H1 (cell line): ENCODE data around the gene KANSL1. TPM values are rescaled to one million over a fixed set of nuclear protein-coding genes. Genes with fewer than 3 reads are reported as not detected.

Experiments used
- CTCF ChIA-PET: fragments of 300-600 bp; sonication (Branson Sonifier 250); formaldehyde crosslinking; loops from one replicate; lab custom pipeline; 2021; ENCODE audit not compliant: partially characterized antibody; lab: Charles Lee
- POLR2A ChIA-PET: fragments of 300-600 bp; sonication (Branson Sonifier 250); formaldehyde crosslinking; loops from one replicate; lab custom pipeline; 2021; ENCODE audit warnings: inconsistent platforms; ENCODE audit not compliant: partially characterized antibody; lab: Charles Lee
- DNase-seq, 2 experiments: peaks; one replicate each; pipeline versions ENCODE4 v3.0.0 to v3.0.0-alpha.2; 2010 to 2022; ENCODE audit warnings: low spot score in 2 of 2, low read depth in 1 of 2, mixed read lengths in 1 of 2
- FAIRE-seq: peaks from 2 replicates; lab custom pipeline; 2011; peaks lifted over from hg19 to GRCh38; lab: Jason Lieb, UNC
- H2AFZ ChIP-seq: 2 replicates; pipeline ENCODE4 v1.8.1; 2012; ENCODE audit warnings: low read length, inconsistent platforms
- H2AK5ac ChIP-seq: 2 replicates; pipeline ENCODE4 v1.6.1; 2013; ENCODE audit warnings: low read depth, low read length
- H2BK120ac ChIP-seq: replicated peaks from 2 replicates; pipeline ENCODE3; 2013; ENCODE audit warnings: low read depth, low read length, inconsistent platforms
- H2BK12ac ChIP-seq: 2 replicates; pipeline ENCODE4 v1.6.1; 2013; ENCODE audit warnings: low read depth, low read length
- H2BK15ac ChIP-seq: 2 replicates; pipeline ENCODE4 v1.6.1; 2013; ENCODE audit warnings: low read length
- H2BK20ac ChIP-seq: 2 replicates; pipeline ENCODE4 v1.6.1; 2013; ENCODE audit warnings: low read length
- H2BK5ac ChIP-seq: 2 replicates; pipeline ENCODE4 v1.6.1; 2013; ENCODE audit warnings: low read depth, low read length
- H3K14ac ChIP-seq: 2 replicates; pipeline ENCODE4 v1.6.1; 2013; ENCODE audit warnings: inconsistent platforms; ENCODE audit not compliant: insufficient read length
- H3K18ac ChIP-seq: 2 replicates; pipeline ENCODE4 v1.6.1; 2013; ENCODE audit warnings: low read length; ENCODE audit errors: extremely low read depth
- H3K23ac ChIP-seq: 2 replicates; pipeline ENCODE4 v1.6.1; 2013; ENCODE audit warnings: inconsistent platforms; ENCODE audit not compliant: insufficient read length
- H3K23me2 ChIP-seq: 2 replicates; pipeline ENCODE4 v1.6.1; 2013; ENCODE audit warnings: low read depth, low read length
- H3K27ac ChIP-seq: 2 replicates; pipeline ENCODE4 v1.6.1; 2011; ENCODE audit warnings: low read depth, low read length, inconsistent platforms
- H3K27me3 ChIP-seq, 4 experiments: replicated peaks in 1 of 4; 1 replicate in 1 of 4; 2 replicates in 3 of 4; pipeline versions ENCODE4 v1.6.1 to v1.8.1; 2011 to 2013; ENCODE audit warnings: low read length in 3 of 4, mild to moderate bottlenecking in 3 of 4, inconsistent platforms in 2 of 4, mixed read lengths in 2 of 4, moderate library complexity in 1 of 4; ENCODE audit not compliant: control insufficient read depth in 3 of 4, insufficient read depth in 3 of 4; ENCODE audit errors: extremely low read depth in 1 of 4
- H3K36me3 ChIP-seq, 4 experiments: 2 replicates each; pipeline versions ENCODE4 v1.6.1 to v1.8.1; 2011 to 2013; ENCODE audit warnings: mild to moderate bottlenecking in 4 of 4, low read length in 3 of 4, moderate library complexity in 2 of 4, control low read depth in 1 of 4, inconsistent platforms in 1 of 4; ENCODE audit not compliant: insufficient read depth in 4 of 4, control insufficient read depth in 2 of 4
- H3K4ac ChIP-seq: replicated peaks from 2 replicates; pipeline ENCODE3; 2013; ENCODE audit warnings: low read length, low read depth, mixed read lengths, inconsistent platforms; ENCODE audit not compliant: insufficient read length
- H3K4me1 ChIP-seq, 4 experiments: replicated peaks in 1 of 4; 1 replicate in 1 of 4; 2 replicates in 3 of 4; pipeline versions ENCODE4 v1.6.1 to v1.8.1; 2011 to 2013; ENCODE audit warnings: low read length in 3 of 4, inconsistent platforms in 2 of 4, mixed read lengths in 1 of 4; ENCODE audit not compliant: insufficient read depth in 4 of 4, control insufficient read depth in 3 of 4
- H3K4me2 ChIP-seq, 2 experiments: 2 replicates each; pipeline versions ENCODE4 v1.6.1 to v1.8.1; 2011 to 2013; ENCODE audit warnings: low read depth in 2 of 2, low read length in 2 of 2, control low read depth in 1 of 2, inconsistent platforms in 1 of 2, mild to moderate bottlenecking in 1 of 2; ENCODE audit not compliant: insufficient read depth in 1 of 2
- H3K4me3 ChIP-seq, 4 experiments: fragments of 200-600, 300-600 bp in 1 of 4; sonication (generic), shearing (Covaris generic), sonication (Bioruptor Twin) in 1 of 4; 2 replicates each; pipeline versions ENCODE4 v1.5.1 to v1.8.1; 2011 to 2016; ENCODE audit warnings: low read length in 4 of 4, low read depth in 3 of 4, control low read depth in 2 of 4, inconsistent platforms in 2 of 4, mild to moderate bottlenecking in 2 of 4, mixed read lengths in 1 of 4, moderate library complexity in 1 of 4; ENCODE audit not compliant: insufficient read depth in 2 of 4; ENCODE audit errors: extremely low read depth in 1 of 4
- H3K56ac ChIP-seq: replicated peaks from 2 replicates; pipeline ENCODE3; 2013; ENCODE audit warnings: low read depth, mild to moderate bottlenecking, mixed read lengths, low read length, inconsistent platforms; ENCODE audit not compliant: insufficient read length
- H3K79me1 ChIP-seq: 2 replicates; pipeline ENCODE4 v1.6.1; 2013; ENCODE audit warnings: low read depth, low read length, control low read depth
- H3K79me2 ChIP-seq, 2 experiments: 2 replicates each; pipeline versions ENCODE4 v1.6.1 to v1.8.1; 2012 to 2013; ENCODE audit warnings: low read length in 2 of 2, mild to moderate bottlenecking in 2 of 2, inconsistent platforms in 1 of 2; ENCODE audit not compliant: insufficient read depth in 2 of 2, control insufficient read depth in 1 of 2
- H3K9ac ChIP-seq, 4 experiments: replicated peaks in 1 of 4; 1 replicate in 1 of 4; 2 replicates in 3 of 4; pipeline versions ENCODE4 v1.6.1 to v1.8.1; 2011 to 2013; ENCODE audit warnings: low read depth in 3 of 4, low read length in 3 of 4, control low read depth in 2 of 4, mild to moderate bottlenecking in 2 of 4, moderate library complexity in 2 of 4, inconsistent platforms in 1 of 4; ENCODE audit errors: extremely low read depth in 1 of 4
- H3K9me3 ChIP-seq, 2 experiments: 2 replicates each; pipeline versions ENCODE4 v1.6.1 to v1.8.1; 2012 to 2013; ENCODE audit warnings: mild to moderate bottlenecking in 2 of 2, moderate library complexity in 2 of 2, control low read depth in 1 of 2, inconsistent platforms in 1 of 2, low read depth in 1 of 2, low read length in 1 of 2, mixed read lengths in 1 of 2; ENCODE audit not compliant: insufficient read depth in 2 of 2
- H4K20me1 ChIP-seq, 2 experiments: replicated peaks in 1 of 2; 2 replicates each; pipeline versions ENCODE3 to v1.8.1; 2011 to 2013; ENCODE audit warnings: inconsistent platforms in 2 of 2, low read length in 2 of 2, mild to moderate bottlenecking in 1 of 2; ENCODE audit not compliant: insufficient read depth in 2 of 2, control insufficient read depth in 1 of 2
- H4K5ac ChIP-seq: 2 replicates; pipeline ENCODE4 v1.6.1; 2013; ENCODE audit warnings: low read length, low read depth, mixed read lengths, inconsistent platforms; ENCODE audit not compliant: insufficient read length
- H4K8ac ChIP-seq: 2 replicates; pipeline ENCODE4 v1.8.0; 2013; ENCODE audit warnings: mild to moderate bottlenecking, moderate library complexity, low read length, inconsistent platforms; ENCODE audit not compliant: insufficient read depth; ENCODE audit errors: extremely low read depth
- H4K91ac ChIP-seq: replicated peaks from 2 replicates; pipeline ENCODE3; 2013; ENCODE audit warnings: low read length, mixed read lengths, inconsistent platforms; ENCODE audit not compliant: insufficient read length
- BCL11A ChIP-seq, 2 experiments: IDR thresholded peaks; one replicate each; pipeline ENCODE4 v1.6.1; 2011; ENCODE audit warnings: low read depth in 2 of 2, low read length in 2 of 2, mild to moderate bottlenecking in 2 of 2
- BRCA1 ChIP-seq: IDR thresholded peaks from 2 replicates; pipeline ENCODE4 v1.6.1; 2012; ENCODE audit warnings: low read depth, low read length, improper control_type of control experiment
- CBX8 ChIP-seq: fragments of 300-800, 300-1000 bp; sonication (generic); IDR thresholded peaks from 2 replicates; pipeline ENCODE4 v1.7.1; 2016; ENCODE audit warnings: low read depth, low read length, borderline replicate concordance
- CEBPB ChIP-seq: IDR thresholded peaks from 2 replicates; pipeline ENCODE4 v1.6.1; 2012; ENCODE audit warnings: low read depth, low read length
- CREB1 ChIP-seq: IDR thresholded peaks from 2 replicates; pipeline ENCODE4 v1.6.1; 2012; ENCODE audit warnings: inconsistent platforms
- FOSL1 ChIP-seq: IDR thresholded peaks from 2 replicates; pipeline ENCODE4 v1.6.1; 2011; ENCODE audit warnings: mild to moderate bottlenecking, low read depth, low read length, moderate library complexity; ENCODE audit not compliant: insufficient read depth
- JUN ChIP-seq: IDR thresholded peaks from 2 replicates; pipeline ENCODE4 v1.6.1; 2011; ENCODE audit warnings: low read depth, mild to moderate bottlenecking, improper control_type of control experiment, low read length
- NRF1 ChIP-seq: IDR thresholded peaks from 2 replicates; pipeline ENCODE4 v1.6.1; 2011; ENCODE audit warnings: mild to moderate bottlenecking, low read depth, low read length, improper control_type of control experiment
- RXRA ChIP-seq: IDR thresholded peaks from 2 replicates; pipeline ENCODE4 v1.6.1; 2011; ENCODE audit warnings: low read depth, mild to moderate bottlenecking, low read length, moderate library complexity; ENCODE audit not compliant: insufficient read depth
- SAP30 ChIP-seq: fragments of 300-600 bp; sonication (generic); IDR thresholded peaks from 2 replicates; pipeline ENCODE4 v1.7.1; 2012; ENCODE audit warnings: low read length, moderate library complexity, mild to moderate bottlenecking, inconsistent platforms; ENCODE audit not compliant: insufficient read depth, insufficient replicate concordance
- SP1 ChIP-seq: IDR thresholded peaks from 2 replicates; pipeline ENCODE4 v1.6.1; 2011; ENCODE audit warnings: low read depth, low read length
- SP4 ChIP-seq: IDR thresholded peaks from 2 replicates; pipeline ENCODE4 v1.6.1; 2012; ENCODE audit warnings: low read length, inconsistent platforms
- TBP ChIP-seq: IDR thresholded peaks from 2 replicates; pipeline ENCODE4 v1.6.1; 2011; ENCODE audit warnings: low read depth, low read length, improper control_type of control experiment
- TCF12 ChIP-seq: IDR thresholded peaks from 2 replicates; pipeline ENCODE4 v1.6.1; 2011; ENCODE audit warnings: low read depth, mild to moderate bottlenecking, low read length
- whole genome bisulfite sequencing, 2 experiments: shearing (Covaris generic) in 1 of 2; methylation state at CpG; one replicate each; pipeline versions ENCODE4 v1.1.6 to v1.1.7; 2013 to 2015; ENCODE audit warnings: low lambda C conversion rate in 2 of 2, mixed read lengths in 2 of 2, inconsistent platforms in 1 of 2, low coverage in 1 of 2, missing lambda C conversion rate in 1 of 2; ENCODE audit not compliant: insufficient replicate concordance in 2 of 2, insufficient coverage in 1 of 2, insufficient read length in 1 of 2; ENCODE audit errors: extremely low coverage in 1 of 2, missing lambda C conversion rate in 1 of 2; 5-methylcytosine and 5-hydroxymethylcytosine counted together
- polyA plus RNA-seq, 7 experiments: library from polyadenylated mRNA; depleted of rRNA in 3 of 7; stranded (reverse) in 5 of 7; unstranded in 2 of 7; fragments of >200 nt in 5 of 7; fragments of 200-250 nt in 2 of 7; gene quantifications; 1 replicate in 5 of 7; 2 replicates in 1 of 7; 4 replicates in 1 of 7; pipeline versions ENCODE4 v1.2.1 to v1.2.3, GENCODE V29; 2011 to 2013; ENCODE audit warnings: missing spikeins in 2 of 7, mixed read lengths in 2 of 7
- total RNA-seq: library from RNA; stranded (reverse); fragmentation: NEBNext Ultra II Directional; extraction: Animal tissue kit (Norgen Biotek cat#: 25700); gene quantifications from 2 replicates; pipeline ENCODE4 v1.2.1, GENCODE V29; 2021

KANSL1 gene
- total and polyA plus RNA-seq, 2 of the 8 experiments (the other 6 are each of a cell fraction or from before 2014, with no cell fraction given) = 34.0 to 128 TPM

- CTCF ChIA-PET = interaction anchor here (0.7 to 2.5 kb wide), 6 partner anchors 8 to 66 kb away, joined by 3 to 23 read pairs (median 4); no protein-coding TSS in a partner anchor
- Histone ChIP-seq H4K8ac (no peak overlapping the region), H3K4me2 (no peak overlapping the region), H2BK20ac (no peak overlapping the region), H3K56ac (no peak overlapping the region), H2AFZ (no peak overlapping the region), H2BK5ac (no peak overlapping the region), H4K91ac (no peak overlapping the region), H3K23ac (no peak overlapping the region), H3K18ac (no peak overlapping the region), H3K79me1 (peaks cover 8% of the 10 kb centered on the region; the same call in 1 of the 2 replicates), H4K5ac (no peak overlapping the region), H3K9me3 (peaks cover 6 to 14% of the 10 kb centered on the region in 2 experiments), H3K36me3 (peaks cover 0 to 6% (median 2%) of the 10 kb centered on the region in 4 experiments; a peak in 2 of 8 replicates), H3K4me1 (peaks cover 0 to 4% (median 3%) of the 10 kb centered on the region in 4 experiments; a peak in 5 of 7 replicates), H3K79me2 (peaks cover 12 to 87% of the 10 kb centered on the region in 2 experiments), H3K23me2 (peaks cover 8% of the 10 kb centered on the region; the same call in 1 of the 2 replicates), H3K27me3 (no peaks in the 10 kb centered on the region), H2BK12ac (no peak overlapping the region), H3K9ac (no peak overlapping the region), H2AK5ac (no peak overlapping the region), H3K14ac (no peak overlapping the region), H2BK15ac (no peak overlapping the region), H2BK120ac (no peak overlapping the region), H4K20me1 (peaks cover 4 to 11% of the 10 kb centered on the region in 2 experiments), H3K4me3 (no peak overlapping the region), H3K4ac (no peak overlapping the region), H3K27ac (no peak overlapping the region)
- FAIRE-seq (no peak), DNase-seq (no peak)
- POLR2A ChIA-PET = interaction anchor here (0.9 to 1.3 kb wide), 3 partner anchors 13 to 25 kb away, joined by 3 read pairs; no protein-coding TSS in a partner anchor
- 81% methylated on average over 2 of the region's 2 CpGs; no CpG with 5 or more reads in 1 of the 2 experiments for WGBS, 2 experiments
- TF ChIP-seq CEBPB (no peak), CREB1 (no peak), CBX8 (no peak), TCF12 (no peak), RXRA (no peak), SAP30 (no peak), TBP (no peak), NRF1 (no peak), JUN (no peak), BCL11A (IDR thresholded peaks at IDR 0.05; ENCODE audit: low read depth in 2 of 2, low read length in 2 of 2) (no peak), BRCA1 (no peak), SP1 (no peak), FOSL1 (no peak), SP4 (no peak)
These were observed 2.9 kb upstream of the KANSL1 start for GRCh38 chr17:46195939-46196716.
